NT2/D1 (cell line): ENCODE results near the gene GSG1L.

Experiments used
- SUZ12 ChIP-seq: IDR thresholded peaks from 2 replicates; pipeline ENCODE4 v1.6.1; 2011; ENCODE audit not compliant: insufficient read length, insufficient read depth; ENCODE audit errors: extremely low read depth
- ZNF274 ChIP-seq: IDR thresholded peaks from 2 replicates; pipeline ENCODE4 v1.6.1; 2011; ENCODE audit warnings: mild to moderate bottlenecking, low read depth, low read length

DNA sequence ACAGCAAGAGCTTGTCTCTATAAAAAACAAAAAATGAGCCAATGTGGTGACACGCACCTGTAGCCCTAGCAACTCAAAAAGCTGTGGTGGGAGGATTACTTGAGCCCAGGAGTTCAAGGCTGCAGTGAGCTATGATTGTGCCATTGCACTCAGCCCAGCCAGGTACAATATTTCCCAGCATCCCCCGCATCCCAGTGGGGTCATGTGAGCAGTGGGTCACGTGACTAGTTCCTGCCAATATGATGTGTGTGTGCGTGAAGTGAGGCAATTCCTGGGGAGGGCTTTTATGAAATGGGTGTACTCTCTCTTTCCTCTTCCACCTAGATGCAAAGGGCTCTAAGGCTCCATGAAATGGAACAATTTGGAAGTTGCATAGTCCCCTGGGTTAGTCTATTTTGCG, 81.3 kb downstream of the GSG1L start:
- no peak for TF ChIP-seq SUZ12
- no peak for TF ChIP-seq ZNF274
